Activated CD8-positive, alpha-beta T cell treated with anti-CD3 and anti-CD28 coated beads for 36 hours (primary cell): ENCODE measurements around the gene ZNF770. TPM values are rescaled to one million over a fixed set of nuclear protein-coding genes. Genes with fewer than 3 reads are reported as not detected.

Source experiments
- ATAC-seq: fragments of 200-7000 bp; cut with Tn5 transposase; one replicate; pipeline ENCODE4 v1.10.0; 2021; ENCODE audit warnings: mild to moderate bottlenecking, moderate library complexity
- CTCF ChIA-PET: fragments of 350-600 bp; sonication (Branson Sonifier 250); formaldehyde crosslinking; loops from one replicate; lab custom pipeline; 2021; ENCODE audit warnings: antibody characterized with exemption; lab: Charles Lee
- POLR2A ChIA-PET: fragments of 350-600 bp; sonication (Branson Sonifier 250); formaldehyde crosslinking; loops from one replicate; lab custom pipeline; 2021; ENCODE audit warnings: antibody characterized with exemption; lab: Charles Lee
- DNase-seq: peaks from one replicate; pipeline ENCODE4 v3.0.0-alpha.2; 2020
- H3K27ac Mint-ChIP-seq: one replicate; pipeline ENCODE4 v1.8.0; 2021; ENCODE audit warnings: mild to moderate bottlenecking, mixed read lengths
- H3K27me3 Mint-ChIP-seq: one replicate; pipeline ENCODE4 v1.8.0; 2021; ENCODE audit warnings: mixed read lengths
- H3K36me3 Mint-ChIP-seq: one replicate; pipeline ENCODE4 v1.8.0; 2021; ENCODE audit warnings: low read depth, mixed read lengths
- H3K4me1 Mint-ChIP-seq: one replicate; pipeline ENCODE4 v1.8.0; 2021; ENCODE audit warnings: low read depth, mixed read lengths
- H3K4me3 Mint-ChIP-seq: one replicate; pipeline ENCODE4 v1.8.0; 2021; ENCODE audit warnings: mild to moderate bottlenecking, moderate library complexity, mixed read lengths
- H3K9me3 Mint-ChIP-seq: one replicate; pipeline ENCODE4 v1.8.0; 2021; ENCODE audit warnings: mixed read lengths
- intact Hi-C: fragments of 100-400 bp; cut with micrococcal nuclease; formaldehyde crosslinking; loops from one replicate; pipeline ENCODE4 v1.10.0; 2022
- total RNA-seq, 2 experiments: library from RNA; stranded (reverse); gene quantifications; one replicate each; pipeline ENCODE4 v1.2.3, GENCODE V29; 2021
- TF ChIP-seq, protein P1 (sequence below): fragments of 200-600 bp; IDR thresholded peaks from one replicate; pipeline ENCODE4 v1.8.0; 2022; ENCODE audit warnings: antibody characterized with exemption, mild to moderate bottlenecking

Gene ZNF770
- total RNA-seq, 2 experiments from 2014 or later: 67.0 to 67.2 TPM

DNA sequence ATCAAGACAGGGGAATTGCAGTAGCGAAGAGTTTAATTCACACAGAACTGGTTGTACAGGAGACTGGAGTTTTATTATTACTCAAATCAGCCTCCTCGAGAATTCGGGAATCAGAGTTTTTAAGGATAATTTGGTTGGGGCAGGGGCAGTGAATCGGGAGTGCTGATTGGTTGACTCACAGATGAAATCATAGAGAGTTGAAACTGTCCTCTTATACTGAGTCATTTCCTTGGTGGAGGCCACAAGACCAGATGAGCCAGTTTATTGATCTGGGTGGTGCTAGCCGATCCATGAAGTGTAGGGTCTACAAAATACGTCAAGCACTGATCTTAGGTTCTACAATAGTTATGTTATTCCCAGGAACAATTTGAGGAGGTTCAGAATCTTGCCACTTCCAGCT lies 5.3 kb upstream of the ZNF770 start:
- no peaks in the 10 kb centered on the region for H3K36me3 Mint-ChIP-seq
- H3K27ac Mint-ChIP-seq: peak overlapping the region; percentile 89
- ChIA-PET POLR2A (no interaction called here), CTCF (interaction anchor here (1.1 kb wide), 1 partner anchor 24 kb away, joined by 4 read pairs; the partner anchor contains the start of gene AQR)
- DNase-seq (peak; percentile 37), ATAC-seq (peak; percentile 71)
- H3K9me3 Mint-ChIP-seq: no peaks in the 10 kb centered on the region
- TF ChIP-seq, protein P1, sequence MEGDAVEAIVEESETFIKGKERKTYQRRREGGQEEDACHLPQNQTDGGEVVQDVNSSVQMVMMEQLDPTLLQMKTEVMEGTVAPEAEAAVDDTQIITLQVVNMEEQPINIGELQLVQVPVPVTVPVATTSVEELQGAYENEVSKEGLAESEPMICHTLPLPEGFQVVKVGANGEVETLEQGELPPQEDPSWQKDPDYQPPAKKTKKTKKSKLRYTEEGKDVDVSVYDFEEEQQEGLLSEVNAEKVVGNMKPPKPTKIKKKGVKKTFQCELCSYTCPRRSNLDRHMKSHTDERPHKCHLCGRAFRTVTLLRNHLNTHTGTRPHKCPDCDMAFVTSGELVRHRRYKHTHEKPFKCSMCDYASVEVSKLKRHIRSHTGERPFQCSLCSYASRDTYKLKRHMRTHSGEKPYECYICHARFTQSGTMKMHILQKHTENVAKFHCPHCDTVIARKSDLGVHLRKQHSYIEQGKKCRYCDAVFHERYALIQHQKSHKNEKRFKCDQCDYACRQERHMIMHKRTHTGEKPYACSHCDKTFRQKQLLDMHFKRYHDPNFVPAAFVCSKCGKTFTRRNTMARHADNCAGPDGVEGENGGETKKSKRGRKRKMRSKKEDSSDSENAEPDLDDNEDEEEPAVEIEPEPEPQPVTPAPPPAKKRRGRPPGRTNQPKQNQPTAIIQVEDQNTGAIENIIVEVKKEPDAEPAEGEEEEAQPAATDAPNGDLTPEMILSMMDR: no peak
- peak overlapping the region; percentile 30 for H3K4me3 Mint-ChIP-seq
- peaks cover 23% of the 10 kb centered on the region for H3K4me1 Mint-ChIP-seq
- intact Hi-C loops: no loop called here
- peaks cover 2% of the 10 kb centered on the region for H3K27me3 Mint-ChIP-seq

- ATAC-seq (no peak), DNase-seq (no peak)
- intact Hi-C loops: loop anchor here (2.0 kb wide), 1 partner anchor 19 kb away; the partner anchor contains the start of gene AQR
- H3K9me3 Mint-ChIP-seq: no peaks in the 10 kb centered on the region
- ChIA-PET CTCF (interaction anchor here (0.7 to 2.7 kb wide), 4 partner anchors 11 to 1688 kb away, joined by 3 to 20 read pairs (median 12); partner anchors contain the start of gene AQR), POLR2A (interaction anchor here (0.5 to 3.4 kb wide), 8 partner anchors 11 to 1592 kb away, joined by 3 to 33 read pairs (median 4); partner anchors contain the start of genes AQR and CDIN1)
- peak overlapping the region; percentile 97 for H3K4me3 Mint-ChIP-seq
- H3K27ac Mint-ChIP-seq: peak overlapping the region; percentile 96
- H3K36me3 Mint-ChIP-seq: peaks cover 32% of the 10 kb centered on the region
- TF ChIP-seq, protein P1: no peak
- H3K27me3 Mint-ChIP-seq: no peaks in the 10 kb centered on the region
- H3K4me1 Mint-ChIP-seq: peaks cover 30% of the 10 kb centered on the region
Measured at GRCh38 chr15:34987609-34988026, 469 bp downstream of the ZNF770 start.

GRCh38 chr15:34986771-34987480 lies 1.2 kb downstream of the ZNF770 start:
- H3K9me3 Mint-ChIP-seq: no peaks in the 10 kb centered on the region
- peak overlapping the region; percentile 96 for H3K27ac Mint-ChIP-seq
- H3K27me3 Mint-ChIP-seq: no peaks in the 10 kb centered on the region
- H3K36me3 Mint-ChIP-seq: peaks cover 38% of the 10 kb centered on the region
- intact Hi-C loops: no loop called here
- ATAC-seq (no peak), DNase-seq (no peak)
- peaks cover 32% of the 10 kb centered on the region for H3K4me1 Mint-ChIP-seq
- ChIA-PET CTCF (interaction anchor here (0.7 to 4.5 kb wide), 4 partner anchors 10 to 1687 kb away, joined by 3 to 19 read pairs (median 12); partner anchors contain the start of gene AQR), POLR2A (interaction anchor here (1.0 to 3.4 kb wide), 5 partner anchors 11 to 545 kb away, joined by 3 to 33 read pairs (median 5); partner anchors contain the start of gene AQR)
- TF ChIP-seq, protein P1: no peak
- H3K4me3 Mint-ChIP-seq: peak overlapping the region; percentile 97

- H3K9me3 Mint-ChIP-seq: no peaks in the 10 kb centered on the region
- intact Hi-C loops: no loop called here
- ATAC-seq (no peak), DNase-seq (no peak)
- ChIA-PET POLR2A (interaction anchor here (0.9 to 3.4 kb wide), 5 partner anchors 10 to 546 kb away, joined by 3 to 33 read pairs (median 5); partner anchors contain the start of gene AQR), CTCF (interaction anchor here (2.5 to 4.5 kb wide), 3 partner anchors 9 to 17 kb away, joined by 8 to 19 read pairs (median 16); partner anchors contain the start of gene AQR)
- H3K36me3 Mint-ChIP-seq: peaks cover 44% of the 10 kb centered on the region
- peaks cover 35% of the 10 kb centered on the region for H3K4me1 Mint-ChIP-seq
- TF ChIP-seq, protein P1: no peak
- H3K27me3 Mint-ChIP-seq: no peaks in the 10 kb centered on the region
- peak overlapping the region; percentile 97 for H3K4me3 Mint-ChIP-seq
- peak overlapping the region; percentile 96 for H3K27ac Mint-ChIP-seq
Measured at GRCh38 chr15:34986326-34986725, 1.8 kb downstream of the ZNF770 start.
